NT2/D1 (cell line): ENCODE data around the gene CCDC93.

Experiments used
- DNase-seq: peaks from one replicate; pipeline ENCODE4 v3.0.0-alpha.2; 2011; ENCODE audit warnings: low read depth, low spot score
- H3K27me3 ChIP-seq: 2 replicates; pipeline ENCODE4 v1.6.0; 2011; ENCODE audit warnings: mild to moderate bottlenecking; ENCODE audit not compliant: insufficient read length, insufficient read depth
- H3K36me3 ChIP-seq: 2 replicates; pipeline ENCODE4 v1.6.1; 2011; ENCODE audit warnings: mild to moderate bottlenecking, low read length, mixed read lengths; ENCODE audit not compliant: insufficient read depth, insufficient read length
- H3K4me1 ChIP-seq: 2 replicates; pipeline ENCODE4 v1.5.1; 2011; ENCODE audit not compliant: insufficient read depth, insufficient read length
- H3K4me3 ChIP-seq: 2 replicates; pipeline ENCODE4 v1.5.1; 2011; ENCODE audit warnings: low read depth; ENCODE audit not compliant: insufficient read length
- H3K9ac ChIP-seq: 2 replicates; pipeline ENCODE4 v1.6.0; 2011; ENCODE audit warnings: low read depth; ENCODE audit not compliant: insufficient read length
- H3K9me3 ChIP-seq: 2 replicates; pipeline ENCODE4 v1.5.1; 2011; ENCODE audit warnings: mild to moderate bottlenecking, low read length; ENCODE audit not compliant: insufficient read depth
- SUZ12 ChIP-seq: IDR thresholded peaks from 2 replicates; pipeline ENCODE4 v1.6.1; 2011; ENCODE audit not compliant: insufficient read length, insufficient read depth; ENCODE audit errors: extremely low read depth
- YY1 ChIP-seq: IDR thresholded peaks from 2 replicates; pipeline ENCODE4 v1.6.1; 2011; ENCODE audit not compliant: insufficient read length, insufficient read depth
- ZNF274 ChIP-seq: IDR thresholded peaks from 2 replicates; pipeline ENCODE4 v1.6.1; 2011; ENCODE audit warnings: mild to moderate bottlenecking, low read depth, low read length

Gene CCDC93

GRCh38 chr2:117879003-117879402, 134.9 kb downstream of the CCDC93 start:
- Histone ChIP-seq H3K4me1 (no peaks in the 10 kb centered on the region), H3K9ac (no peak overlapping the region), H3K36me3 (no peaks in the 10 kb centered on the region), H3K4me3 (no peak overlapping the region), H3K27me3 (no peaks in the 10 kb centered on the region), H3K9me3 (peaks cover 30% of the 10 kb centered on the region)
- TF ChIP-seq ZNF274 (no peak), YY1 (no peak), SUZ12 (no peak)
- no peak for DNase-seq

GRCh38 chr2:117875786-117876185, 138.1 kb downstream of the CCDC93 start:
- Histone ChIP-seq H3K9me3 (no peaks in the 10 kb centered on the region), H3K36me3 (no peaks in the 10 kb centered on the region), H3K27me3 (no peaks in the 10 kb centered on the region), H3K9ac (no peak overlapping the region), H3K4me3 (no peak overlapping the region), H3K4me1 (no peaks in the 10 kb centered on the region)
- TF ChIP-seq SUZ12 (no peak), ZNF274 (no peak), YY1 (no peak)
- DNase-seq = no peak
